Upper lobe of left lung (tissue), 6 donors: Measurements from ENCODE around the gene JCHAIN. TPM values are rescaled to one million over a fixed set of nuclear protein-coding genes. Genes with fewer than 3 reads are reported as not detected.

ENCODE experiments used
- ATAC-seq, 2 donors: fragments of 200-7000 bp; cut with Tn5 transposase; one replicate each; pipeline ENCODE4 v1.9.1; 2022; ENCODE audit warnings: mild to moderate bottlenecking in 2 of 2, moderate library complexity in 2 of 2; ENCODE audit not compliant: low FRiP score in 2 of 2
- DNase-seq, 2 donors: peaks; one replicate each; pipeline ENCODE4 v3.0.0-alpha.2; 2019 to 2020
- H3K27ac ChIP-seq, 4 donors: fragments of 200-600 bp; sonication (generic); one replicate each; pipeline ENCODE4 v1.5.1; 2016 to 2019
- H3K27me3 ChIP-seq, 4 donors: fragments of 200-600 bp; sonication (generic); one replicate each; pipeline ENCODE4 v1.5.1; 2017 to 2019
- H3K36me3 ChIP-seq, 4 donors: fragments of 200-600 bp; sonication (generic); one replicate each; pipeline ENCODE4 v1.5.1; 2016 to 2019
- H3K4me1 ChIP-seq, 4 donors: fragments of 200-600 bp; sonication (generic); one replicate each; pipeline ENCODE4 v1.5.1; 2018 to 2019
- H3K4me3 ChIP-seq, 4 donors: fragments of 200-600 bp; sonication (generic); one replicate each; pipeline ENCODE4 v1.5.1; 2017 to 2019; ENCODE audit warnings: mild to moderate bottlenecking in 2 of 4, moderate library complexity in 1 of 4
- H3K9me3 ChIP-seq, 4 donors: fragments of 200-600 bp; sonication (generic); one replicate each; pipeline ENCODE4 v1.5.1; 2018 to 2019
- CTCF ChIP-seq, 6 experiments: fragments of 450-650 bp in 4 of 6; fragments of 200-600 bp in 2 of 6; sonication (generic) in 2 of 6; IDR thresholded peaks; one replicate each; pipeline ENCODE4 v1.5.1; 2016 to 2019; ENCODE audit warnings: antibody characterized with exemption in 6 of 6
- EP300 ChIP-seq, 4 donors: sonication (generic); formaldehyde crosslinking; IDR thresholded peaks; one replicate each; pipeline ENCODE4 v1.5.1; 2017; ENCODE audit warnings: antibody characterized with exemption in 4 of 4, control low read depth in 2 of 4
- POLR2A ChIP-seq, 4 donors: fragments of 450-650 bp; IDR thresholded peaks; one replicate each; pipeline ENCODE4 v1.5.1; 2016 to 2017; ENCODE audit warnings: antibody characterized with exemption in 4 of 4, mild to moderate bottlenecking in 2 of 4
- POLR2AphosphoS5 ChIP-seq, 2 donors: sonication (generic); formaldehyde crosslinking; IDR thresholded peaks; one replicate each; pipeline ENCODE4 v1.5.1; 2017; ENCODE audit warnings: antibody characterized with exemption in 2 of 2
- WGBS, 2 donors: methylation state at CpG; one replicate each; pipeline ENCODE4 v1.1.5; 2017 to 2018; 5-methylcytosine and 5-hydroxymethylcytosine counted together
- total RNA-seq, 6 donors: library from RNA; depleted of rRNA in 4 of 6; stranded (reverse); fragments of >200 nt in 4 of 6; gene quantifications; one replicate each; pipeline versions ENCODE4 v1.1.0 to v1.2.1, GENCODE V29; 2016 to 2021
- donor health status: DM: no; HTN: no; CAD: no; lungs with moderate emphysema.
- donor health status: DM: no; HTN: yes; CAD: no; lungs with severe emphysema.

The JCHAIN gene
- total RNA-seq, 6 donors from 2014 or later = 12.6 to 508 (median 254) TPM

- Histone ChIP-seq H3K4me1 (peaks cover 17 to 36% (median 19%) of the 10 kb centered on the region in 4 donors), H3K4me3 (peak overlapping the region in 3 of 4 donors; percentile 80 to 91 (median 89)), H3K9me3 (no peaks in the 10 kb centered on the region), H3K27me3 (no peaks in the 10 kb centered on the region), H3K36me3 (peaks cover 0 to 3% (median 0%) of the 10 kb centered on the region in 4 donors), H3K27ac (peak overlapping the region; percentile 92 to 97 (median 94))
- ATAC-seq (no peak), DNase-seq (no peak)
- WGBS, 2 donors = 74 to 79% methylated on average over 1 of the region's 1 CpG
- TF ChIP-seq POLR2A (IDR thresholded peaks at IDR 0.05) = no peak
These were observed 40.2 kb upstream of the JCHAIN start for GRCh38 chr4:70706516-70706915.

- Histone ChIP-seq H3K27ac (peak overlapping the region; percentile 92 to 97 (median 94)), H3K27me3 (no peaks in the 10 kb centered on the region), H3K9me3 (no peaks in the 10 kb centered on the region), H3K36me3 (peaks cover 0 to 3% (median 0%) of the 10 kb centered on the region in 4 donors), H3K4me3 (peak overlapping the region; percentile 80 to 92 (median 90)), H3K4me1 (peaks cover 14 to 36% (median 19%) of the 10 kb centered on the region in 4 donors)
- 10 to 13% methylated on average over 7 of the region's 7 CpGs for WGBS, 2 donors
- ATAC-seq = no peak
- TF ChIP-seq POLR2A (IDR thresholded peaks at IDR 0.05) = no peak
- TF ChIP-seq CTCF (IDR thresholded peaks at IDR 0.05) = no peak
- no peak for TF ChIP-seq POLR2AphosphoS5 (IDR thresholded peaks at IDR 0.05)
- no peak for TF ChIP-seq EP300 (IDR thresholded peaks at IDR 0.05)
- DNase-seq = no peak
These were observed 39.7 kb upstream of the JCHAIN start for GRCh38 chr4:70706044-70706461.

GRCh38 chr4:70705183-70706043 is 39.1 kb upstream of the JCHAIN start:
- TF ChIP-seq POLR2A (IDR thresholded peaks at IDR 0.05) (peak in 3 of 4 donors; percentile 26 to 70 (median 69)), EP300 (IDR thresholded peaks at IDR 0.05) (no peak), CTCF (IDR thresholded peaks at IDR 0.05) (peak in 1 of 6 experiments; percentile 24), POLR2AphosphoS5 (IDR thresholded peaks at IDR 0.05) (peak in 1 of 2 donors; percentile 66)
- peak; percentile 87 to 88 for ATAC-seq
- DNase-seq = peak; percentile 88 to 95

GRCh38 chr4:70704931-70705182 is 38.5 kb upstream of the JCHAIN start:
- Histone ChIP-seq H3K4me3 (peak overlapping the region; percentile 80 to 92 (median 90)), H3K9me3 (no peaks in the 10 kb centered on the region), H3K4me1 (peaks cover 14 to 36% (median 16%) of the 10 kb centered on the region in 4 donors), H3K27ac (peak overlapping the region; percentile 92 to 97 (median 94)), H3K27me3 (no peaks in the 10 kb centered on the region), H3K36me3 (peaks cover 0 to 3% (median 0%) of the 10 kb centered on the region in 4 donors)
- TF ChIP-seq POLR2A (IDR thresholded peaks at IDR 0.05) = peak in 1 of 4 donors; percentile 5
- TF ChIP-seq CTCF (IDR thresholded peaks at IDR 0.05) = no peak
- no peak for DNase-seq
- WGBS, 2 donors = 0% methylated on average over 10 to 11 of the region's 39 CpGs
- peak in 1 of 2 donors; percentile 64 for ATAC-seq

More at GRCh38 chr4:70705183-70706043, 39.1 kb upstream of the JCHAIN start:
- 0 to 2% methylated on average over 12 to 27 of the region's 86 CpGs for WGBS, 2 donors
- Histone ChIP-seq H3K27ac (peak overlapping the region; percentile 92 to 97 (median 94)), H3K9me3 (no peaks in the 10 kb centered on the region), H3K36me3 (peaks cover 0 to 3% (median 0%) of the 10 kb centered on the region in 4 donors), H3K4me3 (peak overlapping the region; percentile 80 to 92 (median 90)), H3K27me3 (no peaks in the 10 kb centered on the region), H3K4me1 (peaks cover 14 to 36% (median 19%) of the 10 kb centered on the region in 4 donors)

- DNase-seq (peak; percentile 91 to 96), ATAC-seq (peak; percentile 90 to 95)
- Histone ChIP-seq H3K9me3 (no peaks in the 10 kb centered on the region), H3K27me3 (no peaks in the 10 kb centered on the region), H3K4me3 (peak overlapping the region; percentile 80 to 92 (median 90)), H3K4me1 (peaks cover 14 to 32% (median 16%) of the 10 kb centered on the region in 4 donors), H3K27ac (peak overlapping the region; percentile 92 to 97 (median 94)), H3K36me3 (peaks cover 0 to 3% (median 0%) of the 10 kb centered on the region in 4 donors)
- 1 to 3% methylated on average over 19 to 36 of the region's 58 CpGs for WGBS, 2 donors
- TF ChIP-seq EP300 (IDR thresholded peaks at IDR 0.05) (no peak), POLR2A (IDR thresholded peaks at IDR 0.05) (peak in 3 of 4 donors; percentile 13 to 67 (median 40)), CTCF (IDR thresholded peaks at IDR 0.05) (peak in 5 of 6 experiments; percentile 35 to 60 (median 42)), POLR2AphosphoS5 (IDR thresholded peaks at IDR 0.05) (peak; percentile 31 to 73)
These were observed 38.1 kb upstream of the JCHAIN start for GRCh38 chr4:70704215-70704930.
